H1 (cell line): ENCODE measurements around the gene PGLYRP4. TPM values are rescaled to one million over a fixed set of nuclear protein-coding genes. Genes with fewer than 3 reads are reported as not detected.

Experiments used
- JUND ChIP-seq: IDR thresholded peaks from 2 replicates; pipeline ENCODE4 v1.6.1; 2011; ENCODE audit warnings: mild to moderate bottlenecking, improper control_type of control experiment, low read length
- polyA plus RNA-seq, 7 experiments: library from polyadenylated mRNA; depleted of rRNA in 3 of 7; stranded (reverse) in 5 of 7; unstranded in 2 of 7; fragments of >200 nt in 5 of 7; fragments of 200-250 nt in 2 of 7; gene quantifications; 1 replicate in 5 of 7; 2 replicates in 1 of 7; 4 replicates in 1 of 7; pipeline versions ENCODE4 v1.2.1 to v1.2.3, GENCODE V29; 2011 to 2013; ENCODE audit warnings: missing spikeins in 2 of 7, mixed read lengths in 2 of 7
- total RNA-seq: library from RNA; stranded (reverse); fragmentation: NEBNext Ultra II Directional; extraction: Animal tissue kit (Norgen Biotek cat#: 25700); gene quantifications from 2 replicates; pipeline ENCODE4 v1.2.1, GENCODE V29; 2021
- TF ChIP-seq, protein P1 (sequence below): fragments of 300-600 bp; sonication (generic); IDR thresholded peaks from 2 replicates; pipeline ENCODE4 v1.7.1; 2012; ENCODE audit warnings: low read length, moderate library complexity, mild to moderate bottlenecking, inconsistent platforms; ENCODE audit not compliant: insufficient replicate concordance

The PGLYRP4 gene
- total and polyA plus RNA-seq, 2 of the 8 experiments (the other 6 are each of a cell fraction or from before 2014, with no cell fraction given) = not detected

DNA sequence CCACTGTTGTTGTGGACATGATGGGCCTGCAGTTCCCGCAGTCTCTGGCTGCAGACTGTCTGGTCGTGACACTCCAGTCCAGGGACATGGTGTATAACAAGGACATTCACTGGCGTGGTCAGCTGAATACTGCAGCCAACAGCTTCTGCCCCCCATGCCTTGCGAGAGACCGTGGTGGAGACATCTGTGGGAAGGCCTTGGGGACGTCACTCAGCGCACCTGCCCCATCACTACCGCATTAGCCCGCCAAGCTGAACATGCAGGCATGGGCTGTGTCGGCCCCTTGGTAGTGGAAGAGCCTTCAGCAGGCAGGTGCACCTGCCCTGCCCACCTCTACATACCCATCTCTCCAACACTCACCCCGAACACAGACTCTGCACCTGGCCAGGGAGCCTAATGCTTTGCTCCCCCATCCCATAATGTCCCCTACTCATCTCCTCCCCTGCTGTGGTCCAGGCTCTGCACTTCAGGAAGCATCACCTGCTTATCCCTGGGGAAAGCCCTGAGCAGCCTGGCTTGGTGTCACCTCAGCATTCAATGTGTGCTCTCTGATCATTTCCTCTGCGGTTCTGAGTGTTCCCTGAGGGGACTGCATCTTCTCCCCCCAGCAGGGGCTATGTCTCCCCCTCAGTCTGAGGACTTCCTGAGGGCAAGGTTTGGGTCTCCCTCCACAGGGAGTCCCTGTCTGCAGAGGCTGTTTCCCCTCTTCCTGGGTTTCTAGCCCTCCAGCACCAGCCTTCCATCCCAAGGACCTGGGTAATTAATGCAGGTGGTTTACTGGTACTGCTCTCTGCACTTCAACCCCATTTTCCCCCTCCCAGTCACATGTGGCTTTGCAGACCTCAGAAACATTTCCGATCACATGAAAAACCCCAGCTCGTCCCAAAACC is 3.2 kb downstream of the PGLYRP4 start (continued):
- TF ChIP-seq, protein P1, sequence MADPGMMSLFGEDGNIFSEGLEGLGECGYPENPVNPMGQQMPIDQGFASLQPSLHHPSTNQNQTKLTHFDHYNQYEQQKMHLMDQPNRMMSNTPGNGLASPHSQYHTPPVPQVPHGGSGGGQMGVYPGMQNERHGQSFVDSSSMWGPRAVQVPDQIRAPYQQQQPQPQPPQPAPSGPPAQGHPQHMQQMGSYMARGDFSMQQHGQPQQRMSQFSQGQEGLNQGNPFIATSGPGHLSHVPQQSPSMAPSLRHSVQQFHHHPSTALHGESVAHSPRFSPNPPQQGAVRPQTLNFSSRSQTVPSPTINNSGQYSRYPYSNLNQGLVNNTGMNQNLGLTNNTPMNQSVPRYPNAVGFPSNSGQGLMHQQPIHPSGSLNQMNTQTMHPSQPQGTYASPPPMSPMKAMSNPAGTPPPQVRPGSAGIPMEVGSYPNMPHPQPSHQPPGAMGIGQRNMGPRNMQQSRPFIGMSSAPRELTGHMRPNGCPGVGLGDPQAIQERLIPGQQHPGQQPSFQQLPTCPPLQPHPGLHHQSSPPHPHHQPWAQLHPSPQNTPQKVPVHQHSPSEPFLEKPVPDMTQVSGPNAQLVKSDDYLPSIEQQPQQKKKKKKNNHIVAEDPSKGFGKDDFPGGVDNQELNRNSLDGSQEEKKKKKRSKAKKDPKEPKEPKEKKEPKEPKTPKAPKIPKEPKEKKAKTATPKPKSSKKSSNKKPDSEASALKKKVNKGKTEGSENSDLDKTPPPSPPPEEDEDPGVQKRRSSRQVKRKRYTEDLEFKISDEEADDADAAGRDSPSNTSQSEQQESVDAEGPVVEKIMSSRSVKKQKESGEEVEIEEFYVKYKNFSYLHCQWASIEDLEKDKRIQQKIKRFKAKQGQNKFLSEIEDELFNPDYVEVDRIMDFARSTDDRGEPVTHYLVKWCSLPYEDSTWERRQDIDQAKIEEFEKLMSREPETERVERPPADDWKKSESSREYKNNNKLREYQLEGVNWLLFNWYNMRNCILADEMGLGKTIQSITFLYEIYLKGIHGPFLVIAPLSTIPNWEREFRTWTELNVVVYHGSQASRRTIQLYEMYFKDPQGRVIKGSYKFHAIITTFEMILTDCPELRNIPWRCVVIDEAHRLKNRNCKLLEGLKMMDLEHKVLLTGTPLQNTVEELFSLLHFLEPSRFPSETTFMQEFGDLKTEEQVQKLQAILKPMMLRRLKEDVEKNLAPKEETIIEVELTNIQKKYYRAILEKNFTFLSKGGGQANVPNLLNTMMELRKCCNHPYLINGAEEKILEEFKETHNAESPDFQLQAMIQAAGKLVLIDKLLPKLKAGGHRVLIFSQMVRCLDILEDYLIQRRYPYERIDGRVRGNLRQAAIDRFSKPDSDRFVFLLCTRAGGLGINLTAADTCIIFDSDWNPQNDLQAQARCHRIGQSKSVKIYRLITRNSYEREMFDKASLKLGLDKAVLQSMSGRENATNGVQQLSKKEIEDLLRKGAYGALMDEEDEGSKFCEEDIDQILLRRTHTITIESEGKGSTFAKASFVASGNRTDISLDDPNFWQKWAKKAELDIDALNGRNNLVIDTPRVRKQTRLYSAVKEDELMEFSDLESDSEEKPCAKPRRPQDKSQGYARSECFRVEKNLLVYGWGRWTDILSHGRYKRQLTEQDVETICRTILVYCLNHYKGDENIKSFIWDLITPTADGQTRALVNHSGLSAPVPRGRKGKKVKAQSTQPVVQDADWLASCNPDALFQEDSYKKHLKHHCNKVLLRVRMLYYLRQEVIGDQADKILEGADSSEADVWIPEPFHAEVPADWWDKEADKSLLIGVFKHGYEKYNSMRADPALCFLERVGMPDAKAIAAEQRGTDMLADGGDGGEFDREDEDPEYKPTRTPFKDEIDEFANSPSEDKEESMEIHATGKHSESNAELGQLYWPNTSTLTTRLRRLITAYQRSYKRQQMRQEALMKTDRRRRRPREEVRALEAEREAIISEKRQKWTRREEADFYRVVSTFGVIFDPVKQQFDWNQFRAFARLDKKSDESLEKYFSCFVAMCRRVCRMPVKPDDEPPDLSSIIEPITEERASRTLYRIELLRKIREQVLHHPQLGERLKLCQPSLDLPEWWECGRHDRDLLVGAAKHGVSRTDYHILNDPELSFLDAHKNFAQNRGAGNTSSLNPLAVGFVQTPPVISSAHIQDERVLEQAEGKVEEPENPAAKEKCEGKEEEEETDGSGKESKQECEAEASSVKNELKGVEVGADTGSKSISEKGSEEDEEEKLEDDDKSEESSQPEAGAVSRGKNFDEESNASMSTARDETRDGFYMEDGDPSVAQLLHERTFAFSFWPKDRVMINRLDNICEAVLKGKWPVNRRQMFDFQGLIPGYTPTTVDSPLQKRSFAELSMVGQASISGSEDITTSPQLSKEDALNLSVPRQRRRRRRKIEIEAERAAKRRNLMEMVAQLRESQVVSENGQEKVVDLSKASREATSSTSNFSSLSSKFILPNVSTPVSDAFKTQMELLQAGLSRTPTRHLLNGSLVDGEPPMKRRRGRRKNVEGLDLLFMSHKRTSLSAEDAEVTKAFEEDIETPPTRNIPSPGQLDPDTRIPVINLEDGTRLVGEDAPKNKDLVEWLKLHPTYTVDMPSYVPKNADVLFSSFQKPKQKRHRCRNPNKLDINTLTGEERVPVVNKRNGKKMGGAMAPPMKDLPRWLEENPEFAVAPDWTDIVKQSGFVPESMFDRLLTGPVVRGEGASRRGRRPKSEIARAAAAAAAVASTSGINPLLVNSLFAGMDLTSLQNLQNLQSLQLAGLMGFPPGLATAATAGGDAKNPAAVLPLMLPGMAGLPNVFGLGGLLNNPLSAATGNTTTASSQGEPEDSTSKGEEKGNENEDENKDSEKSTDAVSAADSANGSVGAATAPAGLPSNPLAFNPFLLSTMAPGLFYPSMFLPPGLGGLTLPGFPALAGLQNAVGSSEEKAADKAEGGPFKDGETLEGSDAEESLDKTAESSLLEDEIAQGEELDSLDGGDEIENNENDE = no peak
- no peak for TF ChIP-seq JUND
